ENCODE results near the gene PTGDR2.

DNA sequence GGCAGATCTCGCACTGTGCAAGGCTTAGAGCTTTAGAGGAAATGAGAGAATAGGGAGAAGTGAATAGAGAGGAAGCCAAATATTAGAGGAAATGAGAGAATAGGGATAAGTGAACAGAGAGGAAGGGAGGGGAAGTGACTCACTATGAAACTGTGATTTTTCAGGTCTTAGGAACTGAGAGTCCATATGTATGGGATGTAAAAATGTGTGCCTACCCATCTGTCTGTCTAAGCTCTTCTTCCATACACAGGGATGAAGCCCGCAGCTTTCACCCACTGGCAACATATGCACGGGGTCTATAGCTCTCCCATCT lies 20.3 kb downstream of the PTGDR2 start:
- TF ChIP-seq, protein P1, sequence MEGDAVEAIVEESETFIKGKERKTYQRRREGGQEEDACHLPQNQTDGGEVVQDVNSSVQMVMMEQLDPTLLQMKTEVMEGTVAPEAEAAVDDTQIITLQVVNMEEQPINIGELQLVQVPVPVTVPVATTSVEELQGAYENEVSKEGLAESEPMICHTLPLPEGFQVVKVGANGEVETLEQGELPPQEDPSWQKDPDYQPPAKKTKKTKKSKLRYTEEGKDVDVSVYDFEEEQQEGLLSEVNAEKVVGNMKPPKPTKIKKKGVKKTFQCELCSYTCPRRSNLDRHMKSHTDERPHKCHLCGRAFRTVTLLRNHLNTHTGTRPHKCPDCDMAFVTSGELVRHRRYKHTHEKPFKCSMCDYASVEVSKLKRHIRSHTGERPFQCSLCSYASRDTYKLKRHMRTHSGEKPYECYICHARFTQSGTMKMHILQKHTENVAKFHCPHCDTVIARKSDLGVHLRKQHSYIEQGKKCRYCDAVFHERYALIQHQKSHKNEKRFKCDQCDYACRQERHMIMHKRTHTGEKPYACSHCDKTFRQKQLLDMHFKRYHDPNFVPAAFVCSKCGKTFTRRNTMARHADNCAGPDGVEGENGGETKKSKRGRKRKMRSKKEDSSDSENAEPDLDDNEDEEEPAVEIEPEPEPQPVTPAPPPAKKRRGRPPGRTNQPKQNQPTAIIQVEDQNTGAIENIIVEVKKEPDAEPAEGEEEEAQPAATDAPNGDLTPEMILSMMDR (IDR thresholded peaks at IDR 0.05), result no peak
- TF ChIP-seq POLR2A (IDR thresholded peaks at IDR 0.05), result no peak

Data from thyroid gland (tissue), 4 donors.